HG02759 (cell line): Measurements from ENCODE around the gene PBX2.
"Not testable (repeated sequence)": the region's sequence is repeated elsewhere in the genome, so short reads cannot be mapped to it uniquely, and the experiment has no call there.

ENCODE experiments used
- ATAC-seq: cut with Tn5 transposase; IDR thresholded peaks from one replicate; pipeline ENCODE4 v1.9.1; 2021; ENCODE audit warnings: mild to moderate bottlenecking, moderate library complexity; ENCODE audit not compliant: unreplicated experiment

Gene PBX2

GRCh38 chr6:32187725-32188380 is 2.1 kb downstream of the PBX2 start:
- ATAC-seq = not testable (repeated sequence)

DNA sequence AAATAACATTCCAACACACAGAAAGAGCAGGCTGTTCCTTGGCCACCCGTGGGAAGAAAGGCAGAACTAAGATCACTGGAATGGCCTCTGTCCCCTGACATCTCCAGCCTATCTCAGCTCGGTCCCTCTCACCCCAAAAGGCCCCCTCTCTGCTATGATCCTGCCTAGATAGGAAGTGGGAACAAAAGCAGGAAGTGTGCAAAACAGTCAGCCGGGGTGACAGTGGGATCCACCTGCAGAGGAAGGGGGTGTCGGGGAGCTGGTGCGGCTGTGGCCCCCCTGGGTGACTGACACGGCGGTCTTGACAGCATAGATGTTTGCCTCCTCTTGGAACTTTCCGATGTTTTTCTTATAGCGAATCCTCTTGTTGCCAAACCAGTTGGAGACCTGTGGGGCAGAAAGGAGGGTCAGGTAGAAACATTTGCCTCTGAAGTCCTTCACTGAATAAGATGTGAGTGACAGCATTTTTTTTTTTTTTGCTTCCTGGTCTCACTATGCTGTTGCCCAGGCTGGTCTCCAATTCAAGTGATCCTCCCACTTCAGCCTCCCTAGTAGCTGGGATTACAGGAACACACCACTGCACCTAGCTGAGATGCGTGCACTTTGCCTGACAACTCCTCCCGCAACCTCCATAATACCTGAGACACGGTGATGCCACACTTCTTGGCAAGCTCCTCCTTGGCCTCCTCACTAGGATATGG is 2.8 kb downstream of the PBX2 start:
- ATAC-seq = no peak

- ATAC-seq = not testable (repeated sequence)
Measured at GRCh38 chr6:32186151-32186840, 3.7 kb downstream of the PBX2 start.

DNA sequence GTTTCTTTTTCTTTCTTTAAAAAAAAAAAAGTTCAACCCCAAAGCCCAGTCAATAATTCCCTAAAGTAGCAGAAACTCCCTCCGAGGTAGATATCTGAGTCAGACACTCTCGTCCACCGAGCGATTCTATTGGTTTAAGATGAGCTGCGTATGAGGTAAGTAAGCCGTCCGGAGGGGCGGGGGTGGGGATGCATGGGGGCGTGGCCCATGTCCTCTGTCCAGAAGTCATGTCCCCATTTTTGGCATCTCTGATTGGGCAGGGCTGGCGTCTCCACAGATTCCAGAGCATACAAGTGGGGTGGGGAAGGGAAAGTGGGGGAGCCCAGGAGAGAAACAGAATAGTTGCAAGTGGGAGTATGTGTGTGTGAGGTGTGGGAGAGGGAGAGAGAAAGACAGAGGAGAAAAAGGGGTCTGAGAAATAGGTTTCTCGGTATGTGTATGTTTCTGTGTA is 4.3 kb downstream of the PBX2 start:
- not testable (repeated sequence) for ATAC-seq

- ATAC-seq = no peak
Measured at GRCh38 chr6:32184084-32184640, 5.8 kb downstream of the PBX2 start, which contains the start of gene AGER. Gene AGER (minus strand): TSS chr6:32184253. CDS start chr6:32184222, 31 bp downstream.

- no peak for ATAC-seq
Measured at GRCh38 chr6:32183483-32184083, 6.4 kb downstream of the PBX2 start.

DNA sequence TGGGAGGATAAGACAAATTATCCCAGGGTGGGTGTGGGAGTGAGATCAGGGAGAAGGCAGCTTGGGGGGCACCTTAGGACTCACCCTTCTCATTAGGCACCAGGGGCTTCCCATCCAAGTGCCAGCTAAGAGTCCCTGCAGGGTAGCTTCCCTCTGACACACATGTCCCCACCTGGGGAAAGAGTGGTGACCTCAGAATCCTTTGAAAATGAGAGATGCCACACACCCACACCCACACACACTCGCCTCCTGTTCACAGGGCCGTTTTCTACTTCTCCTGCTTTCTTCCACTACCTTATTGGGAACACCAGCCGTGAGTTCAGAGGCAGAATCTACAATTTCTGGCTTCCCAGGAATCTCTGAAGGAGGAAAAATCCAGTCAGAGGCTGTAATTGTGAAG is 7.0 kb downstream of the PBX2 start:
- ATAC-seq = no peak

DNA sequence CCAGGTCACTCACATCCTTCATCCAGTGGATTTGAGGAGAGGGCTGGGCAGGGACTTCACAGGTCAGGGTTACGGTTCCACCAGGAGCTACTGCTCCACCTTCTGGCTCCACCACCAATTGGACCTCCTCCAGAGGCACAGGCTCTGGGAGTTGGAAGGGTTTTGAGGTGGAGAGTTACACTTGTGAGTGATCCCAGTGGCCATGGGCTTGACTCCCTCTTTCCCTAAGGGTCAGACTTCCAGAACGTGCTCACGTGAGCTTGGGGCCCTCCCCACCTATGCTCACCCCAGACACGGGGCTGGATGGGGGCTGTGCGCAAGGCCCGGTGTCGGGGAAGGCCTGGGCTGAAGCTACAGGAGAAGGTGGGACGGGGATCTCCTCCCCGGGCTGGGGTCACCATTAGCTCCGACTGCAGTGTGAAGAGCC is 7.4 kb downstream of the PBX2 start:
- no peak for ATAC-seq

DNA sequence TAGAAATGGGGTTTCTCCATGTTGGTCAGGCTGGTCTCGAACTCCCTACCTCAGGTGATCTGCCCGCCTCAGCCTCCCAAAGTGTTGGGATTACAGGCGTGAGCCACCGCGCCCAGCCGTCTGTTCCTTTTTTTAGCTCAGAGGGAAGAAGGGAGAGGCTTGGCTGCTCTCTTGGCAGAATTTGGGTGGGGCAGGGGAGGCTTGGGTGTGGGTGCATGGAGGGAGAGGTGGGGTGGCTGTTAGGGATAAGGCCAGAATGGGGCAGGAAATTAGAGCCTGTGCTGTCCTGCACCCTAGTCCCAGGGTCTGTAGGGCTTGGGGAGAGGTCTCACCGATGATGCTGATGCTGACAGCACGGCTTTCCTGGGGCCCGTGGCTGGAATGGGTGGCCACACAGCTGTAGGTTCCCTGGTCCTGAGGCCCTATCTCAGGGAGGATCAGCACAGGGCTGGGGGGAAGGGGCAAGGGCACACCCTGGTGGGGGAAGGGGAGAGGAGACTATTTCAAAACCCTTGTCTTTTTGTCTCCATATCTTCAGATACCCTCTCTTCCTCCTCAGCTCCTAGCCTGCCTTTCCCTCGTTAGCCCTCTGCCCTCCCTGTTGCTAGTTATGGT is 8.0 kb downstream of the PBX2 start:
- no peak for ATAC-seq

- no peak for ATAC-seq
Measured at GRCh38 chr6:32181148-32181702, 8.8 kb downstream of the PBX2 start.

DNA sequence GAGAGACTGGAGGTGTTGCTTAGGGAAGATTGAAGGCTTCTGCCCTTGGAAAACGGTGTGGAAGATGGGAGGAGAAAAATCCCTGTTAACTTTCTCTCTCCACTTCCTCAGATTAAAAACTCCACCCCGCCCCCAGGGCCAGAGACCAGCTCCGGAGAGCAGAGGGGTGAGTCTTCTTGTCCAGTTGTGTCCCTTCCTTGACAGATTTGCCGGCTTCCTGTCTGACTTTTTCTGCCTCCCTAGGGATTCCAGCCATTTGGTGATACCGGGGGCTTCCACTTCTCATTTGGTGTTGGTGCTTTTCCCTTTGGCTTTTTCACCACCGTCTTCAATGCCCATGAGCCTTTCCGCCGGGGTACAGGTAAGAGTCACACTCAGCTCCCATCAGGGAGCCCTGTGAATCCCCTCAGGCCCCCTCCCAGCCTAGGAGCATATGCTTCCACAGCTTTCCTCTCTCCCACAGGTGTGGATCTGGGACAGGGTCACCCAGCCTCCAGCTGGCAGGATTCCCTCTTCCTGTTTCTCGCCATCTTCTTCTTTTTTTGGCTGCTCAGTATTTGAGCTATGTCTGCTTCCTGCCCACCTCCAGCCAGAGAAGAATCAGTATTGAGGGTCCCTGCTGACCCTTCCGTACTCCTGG is 10.1 kb downstream of the PBX2 start:
- ATAC-seq = no peak

- no peak for ATAC-seq
Measured at GRCh38 chr6:32178547-32179440, 11.2 kb downstream of the PBX2 start.

- peak; percentile 75 for ATAC-seq
Measured at GRCh38 chr6:32177788-32178546, 12.0 kb downstream of the PBX2 start, which contains the start of gene RNF5. Gene RNF5 (plus strand): TSS chr6:32178405. CDS start chr6:32178512, 107 bp downstream.

GRCh38 chr6:32177183-32177787 is 12.7 kb downstream of the PBX2 start:
- no peak for ATAC-seq

- ATAC-seq = no peak
Measured at GRCh38 chr6:32176476-32177182, 13.4 kb downstream of the PBX2 start.

DNA sequence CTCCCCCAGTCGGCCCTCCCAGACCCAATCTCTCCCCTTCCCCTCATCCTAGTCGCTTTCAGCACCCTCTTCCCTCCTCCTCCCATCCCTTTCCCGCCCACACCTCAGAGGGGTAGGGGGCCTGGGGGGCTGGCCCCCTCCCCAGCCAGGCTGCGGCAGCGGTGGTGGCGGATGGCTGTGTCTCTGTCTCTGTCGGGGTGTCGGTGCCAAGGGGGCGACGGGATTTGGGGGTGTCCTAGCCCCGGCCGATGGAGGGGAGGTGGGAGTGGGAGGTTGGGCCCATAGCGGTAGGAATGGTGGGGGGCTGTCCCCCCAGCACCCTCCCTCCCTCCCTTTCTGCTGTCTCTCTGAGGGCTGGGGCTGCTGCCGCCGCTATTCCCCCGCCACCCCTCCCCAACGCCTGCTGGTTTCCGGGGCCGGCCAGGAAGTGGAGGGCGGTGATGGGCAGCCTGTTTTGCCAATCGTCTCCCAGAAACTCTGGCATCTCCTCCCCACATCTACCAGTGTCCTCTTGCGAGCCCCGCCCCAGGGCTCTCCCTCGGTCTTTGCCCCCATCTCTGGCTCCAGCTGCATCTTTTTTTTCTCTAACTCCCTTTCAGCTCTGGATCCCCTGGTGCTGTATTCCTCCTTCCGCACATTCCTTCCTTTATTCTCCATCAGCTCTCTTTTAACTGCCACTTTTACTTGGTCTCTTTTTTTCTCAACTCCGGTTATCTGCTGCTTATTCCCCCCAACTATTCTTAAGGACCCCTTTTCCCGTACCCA is 14.1 kb downstream of the PBX2 start, which contains the start of gene AGPAT1:
AGPAT1 (minus strand) TSS at position 374 of the 765 bp plus-strand sequence. CDS start 4,588 bp downstream, outside the sequence.
- ATAC-seq = peak; percentile 47
